WTC11 (cell line): ENCODE data around the gene ZFX. TPM values are rescaled to one million over a fixed set of nuclear protein-coding genes. Genes with fewer than 3 reads are reported as not detected.

Source experiments
- ATAC-seq: fragments of 200-7000 bp; cut with Tn5 transposase; 2 replicates; pipeline ENCODE4 v1.10.0; 2021; ENCODE audit warnings: mild to moderate bottlenecking, moderate library complexity
- CTCF ChIA-PET: fragments of 300-600 bp; sonication (Branson Sonifier 250); formaldehyde crosslinking; loops from one replicate; lab custom pipeline; 2021; ENCODE audit warnings: antibody characterized with exemption; lab: Charles Lee
- POLR2A ChIA-PET: fragments of 350-600 bp; sonication (Branson Sonifier 250); formaldehyde crosslinking; loops from one replicate; lab custom pipeline; 2021; ENCODE audit warnings: antibody characterized with exemption; lab: Charles Lee
- DNase-seq: peaks from one replicate; pipeline ENCODE4 v3.0.0; 2021; ENCODE audit warnings: low spot score
- H3K27ac Mint-ChIP-seq: 2 replicates; pipeline ENCODE4 v1.8.0; 2021; ENCODE audit warnings: mixed read lengths
- H3K27me3 Mint-ChIP-seq: 2 replicates; pipeline ENCODE4 v1.8.0; 2021; ENCODE audit warnings: low read depth, mild to moderate bottlenecking, moderate library complexity, mixed read lengths
- H3K36me3 Mint-ChIP-seq: 2 replicates; pipeline ENCODE4 v1.8.0; 2021; ENCODE audit warnings: mixed read lengths
- H3K4me1 Mint-ChIP-seq: 2 replicates; pipeline ENCODE4 v1.8.0; 2022; ENCODE audit warnings: mixed read lengths
- H3K4me3 Mint-ChIP-seq: 2 replicates; pipeline ENCODE4 v1.8.0; 2021; ENCODE audit warnings: mild to moderate bottlenecking, moderate library complexity, mixed read lengths
- H3K9me3 Mint-ChIP-seq: 2 replicates; pipeline ENCODE4 v1.8.0; 2021; ENCODE audit warnings: mixed read lengths
- CDX4 ChIP-seq: fragments of 250-450 bp; sonication (Bioruptor Pico); IDR thresholded peaks from 2 replicates; pipeline ENCODE4 v1.9.0; 2021; ENCODE audit warnings: moderate library complexity, mild to moderate bottlenecking, inconsistent platforms, borderline replicate concordance
- ESRRA ChIP-seq: sonication (generic); formaldehyde crosslinking; IDR thresholded peaks from 2 replicates; pipeline ENCODE4 v1.8.1; 2022; ENCODE audit warnings: mild to moderate bottlenecking, missing genetic modification reagents, borderline replicate concordance
- ETV6 ChIP-seq: sonication (generic); formaldehyde crosslinking; IDR thresholded peaks from 2 replicates; pipeline ENCODE4 v1.8.1; 2022; ENCODE audit warnings: mild to moderate bottlenecking, missing genetic modification reagents
- FOXK1 ChIP-seq: sonication (generic); formaldehyde crosslinking; IDR thresholded peaks from 2 replicates; pipeline ENCODE4 v1.8.0; 2022; ENCODE audit warnings: mild to moderate bottlenecking, moderate library complexity, missing genetic modification reagents
- MAX ChIP-seq: sonication (generic); formaldehyde crosslinking; IDR thresholded peaks from 2 replicates; pipeline ENCODE4 v1.8.0; 2022; ENCODE audit warnings: mild to moderate bottlenecking, missing genetic modification reagents
- MXD4 ChIP-seq: fragments of 250-450 bp; sonication (Bioruptor Pico); IDR thresholded peaks from 2 replicates; pipeline ENCODE4 v1.8.0; 2021; ENCODE audit warnings: mild to moderate bottlenecking, moderate library complexity, borderline replicate concordance
- MYBL2 ChIP-seq: sonication (generic); formaldehyde crosslinking; IDR thresholded peaks from 2 replicates; pipeline ENCODE4 v1.8.1; 2023; ENCODE audit warnings: mild to moderate bottlenecking, moderate library complexity, missing genetic modification reagents
- NFYB ChIP-seq: sonication (generic); formaldehyde crosslinking; conservative IDR thresholded peaks from 2 replicates; pipeline ENCODE4 v1.8.0; 2022; ENCODE audit warnings: low read depth, missing genetic modification reagents
- SMAD4 ChIP-seq: sonication (generic); formaldehyde crosslinking; IDR thresholded peaks from 2 replicates; pipeline ENCODE4 v1.8.0; 2022; ENCODE audit warnings: mild to moderate bottlenecking, missing genetic modification reagents
- ZBTB21 ChIP-seq: sonication (generic); formaldehyde crosslinking; IDR thresholded peaks from 2 replicates; pipeline ENCODE4 v1.8.1; 2023; ENCODE audit warnings: mild to moderate bottlenecking, missing genetic modification reagents, borderline replicate concordance
- ZBTB43 ChIP-seq: sonication (generic); formaldehyde crosslinking; IDR thresholded peaks from 2 replicates; pipeline ENCODE4 v1.8.1; 2023; ENCODE audit warnings: mild to moderate bottlenecking, missing genetic modification reagents
- ZMAT4 ChIP-seq: fragments of 250-450 bp; sonication (Bioruptor Pico); IDR thresholded peaks from 2 replicates; pipeline ENCODE4 v1.9.0; 2021; ENCODE audit warnings: mild to moderate bottlenecking
- ZNF396 ChIP-seq: fragments of 250-450 bp; sonication (Bioruptor Pico); IDR thresholded peaks from 2 replicates; pipeline ENCODE4 v1.8.0; 2021; ENCODE audit warnings: mild to moderate bottlenecking, moderate library complexity, borderline replicate concordance
- total RNA-seq: library from RNA; stranded (reverse); gene quantifications from 3 replicates; pipeline ENCODE4 v1.2.3, GENCODE V29; 2021
- TF ChIP-seq, protein P1 (sequence below): sonication (generic); formaldehyde crosslinking; IDR thresholded peaks from 2 replicates; pipeline ENCODE4 v1.8.0; 2022; ENCODE audit warnings: mild to moderate bottlenecking, missing genetic modification reagents
- TF ChIP-seq, protein P2 (sequence below): sonication (generic); formaldehyde crosslinking; IDR thresholded peaks from 2 replicates; pipeline ENCODE4 v1.8.1; 2023; ENCODE audit warnings: mild to moderate bottlenecking, missing genetic modification reagents, borderline replicate concordance
- TF ChIP-seq, protein P3 (sequence below): fragments of 250-450 bp; sonication (Bioruptor Pico); IDR thresholded peaks from 2 replicates; pipeline ENCODE4 v1.9.0; 2021; ENCODE audit warnings: mild to moderate bottlenecking, borderline replicate concordance

The ZFX gene
- total RNA-seq, 1 experiment from 2014 or later, result 19.3 TPM

DNA sequence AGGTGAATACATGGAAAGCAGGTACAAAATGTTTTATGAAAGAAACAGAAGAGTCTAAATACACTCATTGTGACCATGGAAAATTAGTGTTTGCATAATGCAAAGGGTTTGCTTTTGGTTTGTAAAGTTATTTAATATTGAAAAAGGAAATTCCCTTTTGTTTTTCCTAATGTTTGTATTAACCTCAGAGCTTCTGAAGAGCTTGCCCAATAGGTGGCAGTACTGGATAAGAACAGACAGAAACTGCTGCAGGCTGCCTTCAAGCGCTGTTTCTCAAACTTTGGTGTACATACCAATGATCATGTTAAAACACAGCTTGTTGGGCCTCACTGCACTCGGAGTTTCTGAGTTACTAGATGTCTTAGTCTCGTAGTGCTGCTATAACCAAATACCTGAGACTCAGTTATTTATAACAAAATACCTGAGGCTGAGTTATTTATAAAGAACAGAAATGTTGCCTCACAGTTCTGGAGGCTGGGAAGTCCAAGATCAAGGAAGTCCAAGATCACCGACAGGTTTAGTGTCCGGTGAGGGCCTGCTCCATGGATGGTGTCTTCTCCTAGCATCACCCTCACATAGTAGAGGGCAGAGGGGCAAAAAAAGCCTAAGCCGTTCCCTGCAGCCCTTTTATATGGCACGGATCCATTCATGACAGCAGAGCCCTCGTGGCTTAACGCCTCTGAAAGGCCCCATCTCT, 110.2 kb downstream of the ZFX start:
- no peak overlapping the region for H3K27ac Mint-ChIP-seq
- no peaks in the 10 kb centered on the region for H3K9me3 Mint-ChIP-seq
- ATAC-seq (no peak), DNase-seq (peak; percentile 13)
- H3K4me1 Mint-ChIP-seq, result peaks cover 6% of the 10 kb centered on the region
- peaks cover 3% of the 10 kb centered on the region for H3K36me3 Mint-ChIP-seq
- TF ChIP-seq ZBTB21 (CRISPR knock-in tag), result no peak
- TF ChIP-seq MAX (CRISPR knock-in tag), result no peak
- TF ChIP-seq FOXK1, result no peak
- TF ChIP-seq, protein P1, sequence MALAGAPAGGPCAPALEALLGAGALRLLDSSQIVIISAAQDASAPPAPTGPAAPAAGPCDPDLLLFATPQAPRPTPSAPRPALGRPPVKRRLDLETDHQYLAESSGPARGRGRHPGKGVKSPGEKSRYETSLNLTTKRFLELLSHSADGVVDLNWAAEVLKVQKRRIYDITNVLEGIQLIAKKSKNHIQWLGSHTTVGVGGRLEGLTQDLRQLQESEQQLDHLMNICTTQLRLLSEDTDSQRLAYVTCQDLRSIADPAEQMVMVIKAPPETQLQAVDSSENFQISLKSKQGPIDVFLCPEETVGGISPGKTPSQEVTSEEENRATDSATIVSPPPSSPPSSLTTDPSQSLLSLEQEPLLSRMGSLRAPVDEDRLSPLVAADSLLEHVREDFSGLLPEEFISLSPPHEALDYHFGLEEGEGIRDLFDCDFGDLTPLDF (CRISPR knock-in tag), result no peak
- no peak for TF ChIP-seq NFYB (CRISPR knock-in tag)
- TF ChIP-seq MYBL2 (CRISPR knock-in tag), result no peak
- no peak for TF ChIP-seq ZBTB43 (CRISPR knock-in tag)
- no peak for TF ChIP-seq ZMAT4 (CRISPR knock-in tag)
- no peak for TF ChIP-seq CDX4 (CRISPR knock-in tag)
- TF ChIP-seq, protein P2, sequence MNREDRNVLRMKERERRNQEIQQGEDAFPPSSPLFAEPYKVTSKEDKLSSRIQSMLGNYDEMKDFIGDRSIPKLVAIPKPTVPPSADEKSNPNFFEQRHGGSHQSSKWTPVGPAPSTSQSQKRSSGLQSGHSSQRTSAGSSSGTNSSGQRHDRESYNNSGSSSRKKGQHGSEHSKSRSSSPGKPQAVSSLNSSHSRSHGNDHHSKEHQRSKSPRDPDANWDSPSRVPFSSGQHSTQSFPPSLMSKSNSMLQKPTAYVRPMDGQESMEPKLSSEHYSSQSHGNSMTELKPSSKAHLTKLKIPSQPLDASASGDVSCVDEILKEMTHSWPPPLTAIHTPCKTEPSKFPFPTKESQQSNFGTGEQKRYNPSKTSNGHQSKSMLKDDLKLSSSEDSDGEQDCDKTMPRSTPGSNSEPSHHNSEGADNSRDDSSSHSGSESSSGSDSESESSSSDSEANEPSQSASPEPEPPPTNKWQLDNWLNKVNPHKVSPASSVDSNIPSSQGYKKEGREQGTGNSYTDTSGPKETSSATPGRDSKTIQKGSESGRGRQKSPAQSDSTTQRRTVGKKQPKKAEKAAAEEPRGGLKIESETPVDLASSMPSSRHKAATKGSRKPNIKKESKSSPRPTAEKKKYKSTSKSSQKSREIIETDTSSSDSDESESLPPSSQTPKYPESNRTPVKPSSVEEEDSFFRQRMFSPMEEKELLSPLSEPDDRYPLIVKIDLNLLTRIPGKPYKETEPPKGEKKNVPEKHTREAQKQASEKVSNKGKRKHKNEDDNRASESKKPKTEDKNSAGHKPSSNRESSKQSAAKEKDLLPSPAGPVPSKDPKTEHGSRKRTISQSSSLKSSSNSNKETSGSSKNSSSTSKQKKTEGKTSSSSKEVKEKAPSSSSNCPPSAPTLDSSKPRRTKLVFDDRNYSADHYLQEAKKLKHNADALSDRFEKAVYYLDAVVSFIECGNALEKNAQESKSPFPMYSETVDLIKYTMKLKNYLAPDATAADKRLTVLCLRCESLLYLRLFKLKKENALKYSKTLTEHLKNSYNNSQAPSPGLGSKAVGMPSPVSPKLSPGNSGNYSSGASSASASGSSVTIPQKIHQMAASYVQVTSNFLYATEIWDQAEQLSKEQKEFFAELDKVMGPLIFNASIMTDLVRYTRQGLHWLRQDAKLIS (CRISPR knock-in tag), result no peak
- no peak for TF ChIP-seq ETV6 (CRISPR knock-in tag)
- no peak for TF ChIP-seq ESRRA (CRISPR knock-in tag)
- TF ChIP-seq MXD4 (CRISPR knock-in tag), result no peak
- TF ChIP-seq, protein P3, sequence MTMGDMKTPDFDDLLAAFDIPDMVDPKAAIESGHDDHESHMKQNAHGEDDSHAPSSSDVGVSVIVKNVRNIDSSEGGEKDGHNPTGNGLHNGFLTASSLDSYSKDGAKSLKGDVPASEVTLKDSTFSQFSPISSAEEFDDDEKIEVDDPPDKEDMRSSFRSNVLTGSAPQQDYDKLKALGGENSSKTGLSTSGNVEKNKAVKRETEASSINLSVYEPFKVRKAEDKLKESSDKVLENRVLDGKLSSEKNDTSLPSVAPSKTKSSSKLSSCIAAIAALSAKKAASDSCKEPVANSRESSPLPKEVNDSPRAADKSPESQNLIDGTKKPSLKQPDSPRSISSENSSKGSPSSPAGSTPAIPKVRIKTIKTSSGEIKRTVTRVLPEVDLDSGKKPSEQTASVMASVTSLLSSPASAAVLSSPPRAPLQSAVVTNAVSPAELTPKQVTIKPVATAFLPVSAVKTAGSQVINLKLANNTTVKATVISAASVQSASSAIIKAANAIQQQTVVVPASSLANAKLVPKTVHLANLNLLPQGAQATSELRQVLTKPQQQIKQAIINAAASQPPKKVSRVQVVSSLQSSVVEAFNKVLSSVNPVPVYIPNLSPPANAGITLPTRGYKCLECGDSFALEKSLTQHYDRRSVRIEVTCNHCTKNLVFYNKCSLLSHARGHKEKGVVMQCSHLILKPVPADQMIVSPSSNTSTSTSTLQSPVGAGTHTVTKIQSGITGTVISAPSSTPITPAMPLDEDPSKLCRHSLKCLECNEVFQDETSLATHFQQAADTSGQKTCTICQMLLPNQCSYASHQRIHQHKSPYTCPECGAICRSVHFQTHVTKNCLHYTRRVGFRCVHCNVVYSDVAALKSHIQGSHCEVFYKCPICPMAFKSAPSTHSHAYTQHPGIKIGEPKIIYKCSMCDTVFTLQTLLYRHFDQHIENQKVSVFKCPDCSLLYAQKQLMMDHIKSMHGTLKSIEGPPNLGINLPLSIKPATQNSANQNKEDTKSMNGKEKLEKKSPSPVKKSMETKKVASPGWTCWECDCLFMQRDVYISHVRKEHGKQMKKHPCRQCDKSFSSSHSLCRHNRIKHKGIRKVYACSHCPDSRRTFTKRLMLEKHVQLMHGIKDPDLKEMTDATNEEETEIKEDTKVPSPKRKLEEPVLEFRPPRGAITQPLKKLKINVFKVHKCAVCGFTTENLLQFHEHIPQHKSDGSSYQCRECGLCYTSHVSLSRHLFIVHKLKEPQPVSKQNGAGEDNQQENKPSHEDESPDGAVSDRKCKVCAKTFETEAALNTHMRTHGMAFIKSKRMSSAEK (CRISPR knock-in tag), result no peak
- TF ChIP-seq SMAD4, result no peak
- TF ChIP-seq ZNF396, result no peak
- ChIA-PET POLR2A (no interaction called here), CTCF (interaction anchor here (0.6 to 1.7 kb wide), 11 partner anchors 9 to 205 kb away, joined by 3 to 10 read pairs (median 5); partner anchors contain the start of gene PDK3)
- H3K27me3 Mint-ChIP-seq, result no peaks in the 10 kb centered on the region
- no peak overlapping the region for H3K4me3 Mint-ChIP-seq
